ENCODE results near the gene GRK4.
"Not testable (repeated sequence)": the region's sequence is repeated elsewhere in the genome, so short reads cannot be mapped to it uniquely, and the experiment has no call there.

Gene GRK4

DNA sequence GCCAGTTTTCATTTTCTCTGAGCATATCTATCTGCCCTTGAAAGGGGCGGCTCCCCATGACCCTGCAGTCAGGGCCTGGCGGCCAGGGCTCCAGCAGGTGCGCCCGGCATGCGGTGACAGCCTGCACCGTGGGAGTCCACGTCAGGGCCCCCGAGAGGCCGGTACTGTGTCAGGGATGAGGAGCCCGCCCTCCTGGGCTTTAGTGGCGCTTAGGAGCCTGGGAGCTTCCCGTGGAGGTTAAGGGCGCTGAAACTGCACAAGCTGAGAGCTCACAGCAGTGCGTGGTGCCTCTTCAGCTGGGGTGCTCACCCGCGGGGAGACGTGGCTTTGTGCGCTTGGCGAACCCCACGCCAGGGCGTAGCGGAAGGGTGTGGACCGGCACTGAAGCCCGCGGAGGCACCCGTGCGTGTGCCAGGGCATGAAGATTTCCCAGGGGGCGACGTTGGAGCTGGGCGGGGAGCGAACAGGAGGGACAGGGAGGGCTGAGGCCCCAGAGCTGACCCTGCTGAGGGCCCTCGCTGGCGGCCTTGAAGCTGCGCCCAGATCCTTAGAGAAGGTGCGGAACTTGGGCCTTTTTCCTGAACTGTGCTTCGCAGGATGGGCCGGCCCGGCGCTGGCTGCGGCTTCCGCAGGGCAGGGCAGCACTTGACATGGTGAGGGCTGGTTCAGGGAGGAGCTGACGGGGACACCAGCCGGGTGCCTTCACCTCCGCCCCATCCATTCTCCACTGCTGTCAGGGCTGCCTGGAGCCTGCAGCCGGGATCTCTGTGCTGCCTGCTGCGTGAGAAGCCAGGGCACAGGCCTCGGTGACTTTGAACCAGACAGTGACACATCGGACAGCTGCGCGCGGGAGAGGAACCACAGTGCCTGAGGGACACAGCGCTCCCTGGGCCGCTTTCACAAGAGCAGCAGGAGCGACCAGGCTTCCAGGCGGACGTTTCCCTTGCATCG is 78.1 kb downstream of the GRK4 start:
- DNase-seq, result peak; percentile 65

DNA sequence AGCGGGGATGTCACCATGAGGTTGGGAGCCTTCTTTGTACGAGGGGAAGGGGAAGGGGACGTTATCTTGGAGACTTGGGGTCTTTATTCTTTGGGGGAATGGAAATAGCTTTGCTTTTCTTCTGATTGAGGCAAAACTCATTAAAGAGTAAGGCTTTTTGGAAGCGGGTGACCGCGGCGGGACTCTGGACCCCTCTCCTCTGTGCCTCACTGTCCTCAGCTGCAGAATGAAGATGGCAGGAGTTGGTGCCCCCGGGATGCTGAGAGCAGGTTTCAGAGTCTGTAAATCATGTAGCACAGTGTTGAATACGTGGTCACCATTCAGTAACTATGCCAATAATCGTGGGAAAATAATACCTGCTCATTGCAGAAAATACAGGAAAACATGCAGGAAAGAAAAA is 78.9 kb downstream of the GRK4 start:
- DNase-seq, result no peak

DNA sequence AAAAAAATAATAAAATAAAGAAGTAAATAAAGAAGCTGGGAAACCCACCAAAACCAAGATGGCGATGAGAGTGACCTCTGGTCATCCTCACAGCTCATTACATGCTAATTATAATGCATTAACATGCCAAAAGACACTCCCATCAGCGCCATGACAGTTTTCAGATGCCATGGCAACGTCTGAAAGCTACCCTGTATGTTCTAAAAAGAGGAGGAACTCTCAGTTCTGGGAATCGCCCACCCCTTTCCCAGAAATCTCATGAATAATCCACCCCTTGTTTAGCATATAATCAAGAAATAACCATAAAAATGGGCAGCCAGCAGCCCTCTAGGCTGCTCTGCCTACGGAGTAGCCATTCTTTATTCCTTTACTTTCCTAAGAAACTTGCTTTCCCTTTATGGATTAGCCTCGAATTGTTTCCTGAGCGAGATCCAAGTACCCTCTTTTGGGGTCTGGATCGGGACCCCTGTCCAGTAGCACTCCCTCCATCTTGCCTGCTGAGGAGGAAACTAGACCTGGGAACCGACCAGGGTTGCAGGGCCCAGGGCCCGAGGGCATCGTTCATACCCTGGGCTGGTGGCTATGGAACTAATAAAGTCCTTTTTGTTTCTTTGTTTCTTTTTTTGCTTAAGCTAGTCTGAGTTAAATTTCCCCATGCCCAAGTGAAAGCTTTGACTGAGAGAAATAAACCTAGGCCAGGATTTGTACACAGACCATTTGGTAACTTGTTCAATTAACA is 80.1 kb downstream of the GRK4 start:
- no peak for DNase-seq

DNA sequence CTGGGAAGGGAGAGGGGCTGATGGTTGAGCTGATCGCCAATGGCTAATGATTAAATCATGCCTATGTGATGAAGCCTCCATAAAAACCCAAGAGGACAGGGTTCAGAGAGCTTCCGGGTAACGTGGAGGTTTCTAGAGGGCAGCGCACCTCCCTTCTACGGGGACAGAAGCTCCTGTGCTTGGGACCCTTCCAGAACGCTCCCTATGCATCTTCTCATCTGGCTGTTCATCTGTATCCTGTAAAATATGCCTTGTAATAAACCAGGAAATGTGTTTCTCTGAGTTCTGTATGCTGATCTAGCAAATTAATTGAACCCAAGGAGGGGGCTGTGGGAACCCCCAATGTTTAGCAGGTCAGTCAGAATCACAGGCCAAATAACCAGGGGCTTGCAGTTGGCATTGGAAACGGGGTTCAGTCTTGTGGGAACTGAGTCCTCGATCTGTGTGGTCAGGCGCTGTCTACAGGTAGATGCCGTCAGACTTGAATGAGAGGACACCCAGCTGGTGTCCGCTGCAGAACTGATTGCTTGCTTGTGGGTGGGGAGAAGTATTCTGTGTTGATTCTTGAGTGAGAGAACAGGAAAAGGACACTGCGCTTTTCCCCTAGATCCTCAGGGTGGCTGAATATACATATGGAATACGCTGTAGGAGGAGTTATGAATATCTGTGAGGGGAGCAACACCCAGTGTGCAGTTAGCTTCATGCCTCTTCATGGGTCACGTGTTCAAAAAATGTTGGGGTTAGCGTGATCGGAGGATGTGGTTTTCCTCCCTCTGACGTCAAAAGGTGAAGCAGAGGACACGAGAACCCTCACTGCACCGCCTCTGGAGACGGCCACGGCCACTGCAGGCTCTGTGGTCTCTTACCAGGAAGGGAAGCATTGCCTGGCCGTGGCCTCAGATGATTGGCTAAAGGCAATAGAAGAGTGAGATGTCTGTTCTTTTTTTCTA is 81.8 kb downstream of the GRK4 start:
- DNase-seq, result peak; percentile 45

DNA sequence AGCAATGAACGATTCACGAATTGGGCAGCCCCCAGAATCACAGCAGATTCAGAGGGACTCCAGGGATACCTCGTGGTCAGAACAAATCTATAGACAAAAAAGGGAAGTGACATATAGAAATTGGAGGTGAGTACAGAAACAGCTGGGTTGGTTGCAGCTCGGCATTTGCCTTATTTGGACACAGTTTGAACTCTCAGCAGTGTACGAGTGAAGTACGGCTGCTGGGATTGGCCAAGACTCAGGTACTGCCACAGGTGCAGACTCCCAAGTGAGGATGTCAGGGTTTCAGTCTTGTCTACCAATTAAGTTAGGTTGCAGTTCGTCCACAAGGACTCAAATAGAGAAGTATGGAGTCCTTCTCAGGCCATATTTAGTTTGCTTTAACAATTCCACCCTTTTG is 82.8 kb downstream of the GRK4 start:
- DNase-seq, result no peak

DNA sequence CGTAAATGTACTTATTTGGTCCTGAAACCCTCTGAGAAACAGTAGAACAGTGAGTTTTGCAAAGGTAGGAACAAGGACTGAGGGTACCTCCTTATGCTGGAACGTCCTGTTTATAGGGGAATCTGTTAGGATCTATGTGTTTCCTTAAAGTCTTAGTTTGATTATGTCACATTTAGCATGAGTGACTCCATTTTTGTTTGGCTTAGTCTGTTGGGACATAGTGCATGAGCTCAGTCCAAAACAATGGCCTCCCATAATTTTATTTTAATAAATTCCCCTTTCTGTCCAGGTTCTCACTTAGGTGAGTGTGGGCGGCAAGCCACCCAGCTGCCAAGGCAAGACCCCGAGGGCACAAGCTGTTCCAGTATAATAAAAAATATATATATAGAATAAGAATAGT is 83.3 kb downstream of the GRK4 start:
- DNase-seq, result no peak

DNA sequence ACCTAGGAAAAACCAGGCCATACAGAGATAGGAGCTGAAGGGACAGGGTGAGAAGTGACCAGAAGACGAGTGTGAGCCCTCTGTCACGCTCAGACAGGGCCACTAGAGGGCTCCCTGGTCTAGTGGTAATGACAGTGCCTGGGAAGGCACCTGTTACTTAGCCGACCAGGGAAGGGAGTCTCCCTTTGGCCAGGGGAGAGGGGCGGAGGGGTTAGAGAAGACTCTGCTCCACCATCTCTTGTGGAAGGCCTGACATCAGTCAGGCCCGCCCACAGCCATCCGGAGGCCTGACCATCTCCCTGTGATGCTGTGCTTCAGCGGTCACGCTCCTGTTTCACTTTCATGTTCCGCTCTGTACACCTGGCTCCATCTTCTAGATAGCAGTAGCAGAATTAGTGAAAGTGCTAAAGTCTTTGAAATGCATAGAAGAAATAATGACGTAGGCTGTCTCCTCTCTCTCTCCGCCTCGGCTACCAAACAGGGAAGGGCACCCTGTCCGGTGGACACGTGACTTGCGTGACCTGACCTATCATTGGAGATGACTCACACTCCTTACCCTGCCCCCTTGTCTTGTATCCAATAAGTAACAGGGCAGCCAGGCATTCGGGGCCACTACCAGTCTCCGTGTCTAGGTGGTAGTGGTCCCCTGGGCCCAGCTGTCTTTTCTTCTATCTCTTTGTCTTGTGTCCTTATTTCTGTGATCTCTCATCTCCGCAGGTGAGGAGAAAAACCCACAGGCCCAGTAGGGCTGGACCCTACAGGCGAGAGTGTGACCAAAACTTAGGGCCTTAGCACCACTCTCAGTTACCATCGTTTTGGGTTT is 84.3 kb downstream of the GRK4 start:
- peak; percentile 40 for DNase-seq

DNA sequence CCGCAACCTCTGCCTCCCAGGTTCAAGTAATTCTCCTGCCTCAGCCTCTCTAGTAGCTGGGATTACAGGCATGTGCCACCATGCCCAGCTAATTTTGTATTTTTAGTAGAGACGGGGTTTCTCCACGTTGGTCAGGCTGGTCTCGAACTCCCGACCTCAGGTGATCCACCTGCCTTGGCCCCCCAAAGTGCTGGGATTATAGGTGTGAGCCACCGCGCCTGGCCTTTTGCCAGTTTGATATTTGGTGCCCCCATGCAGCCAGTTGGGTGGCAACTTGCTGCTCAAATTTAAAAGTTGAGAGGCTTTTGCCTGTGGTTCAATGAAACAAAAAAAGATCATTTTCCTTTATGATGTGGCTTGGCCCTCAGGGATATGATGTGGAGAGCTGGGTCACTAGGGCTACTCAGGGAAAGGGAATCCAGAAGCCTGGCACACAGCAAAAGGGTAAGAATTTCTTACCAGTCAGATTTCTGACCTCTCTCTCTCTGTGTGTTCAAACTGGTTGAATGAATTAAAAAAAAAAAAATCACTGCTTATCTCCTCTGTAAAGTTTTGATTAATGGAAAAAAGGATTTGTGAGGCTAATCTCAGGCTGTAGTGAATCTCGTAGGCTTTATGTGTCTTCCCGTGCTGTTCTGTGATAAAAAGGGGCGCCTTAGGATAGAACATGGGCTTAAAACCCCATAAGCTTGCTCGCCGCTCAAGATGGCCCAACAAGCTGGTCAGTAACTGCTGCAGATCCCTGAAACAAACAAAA is 87.9 kb downstream of the GRK4 start:
- DNase-seq, result not testable (repeated sequence)

DNA sequence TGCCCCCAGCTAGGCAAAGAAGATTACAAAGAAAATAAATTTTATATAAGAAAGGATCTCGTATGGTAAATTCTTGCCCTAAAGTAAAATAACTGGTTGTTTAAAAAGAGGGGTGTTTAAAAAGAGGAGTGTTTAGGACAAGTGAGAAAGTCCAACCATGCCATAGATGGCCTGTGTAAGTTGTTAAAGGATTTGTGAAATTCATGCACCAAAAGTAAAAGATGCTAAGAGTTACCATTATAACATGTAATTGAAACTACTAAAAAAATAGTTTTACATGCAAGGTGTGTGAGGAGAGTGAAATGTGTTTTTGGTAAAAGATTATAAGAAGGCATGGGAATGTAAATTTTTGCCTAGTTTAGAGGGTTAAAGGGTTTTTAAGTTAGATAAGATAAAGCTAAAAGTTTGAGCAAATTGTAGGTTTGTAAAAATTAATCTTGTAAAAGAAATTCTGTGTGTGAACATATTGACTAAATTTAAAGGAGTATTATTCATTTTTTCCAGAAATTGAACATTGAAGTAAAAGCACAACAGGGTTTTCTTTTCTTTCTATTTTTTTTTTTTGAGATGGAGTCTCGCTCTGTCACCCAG is 90.9 kb downstream of the GRK4 start:
- DNase-seq, result no peak

DNA sequence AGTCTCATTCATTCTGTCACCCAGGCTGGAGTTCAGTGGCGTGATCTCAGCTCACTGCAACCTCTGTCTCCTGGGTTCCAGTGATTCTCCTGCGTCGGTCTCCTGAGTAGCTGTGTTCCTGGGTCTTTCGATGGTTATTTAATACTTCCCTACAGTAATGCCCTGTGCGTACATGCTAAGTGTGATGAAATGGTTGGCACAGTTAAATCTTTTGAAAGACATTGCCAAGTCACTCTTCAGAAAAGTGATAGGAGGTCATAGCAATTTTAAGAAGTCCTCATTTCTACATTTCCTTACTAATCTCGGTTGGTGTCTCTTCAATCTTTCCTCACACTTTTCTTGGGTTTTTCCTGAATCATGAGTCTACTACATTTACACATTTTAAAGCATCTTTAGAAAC is 96.6 kb downstream of the GRK4 start:
- no peak for DNase-seq

DNA sequence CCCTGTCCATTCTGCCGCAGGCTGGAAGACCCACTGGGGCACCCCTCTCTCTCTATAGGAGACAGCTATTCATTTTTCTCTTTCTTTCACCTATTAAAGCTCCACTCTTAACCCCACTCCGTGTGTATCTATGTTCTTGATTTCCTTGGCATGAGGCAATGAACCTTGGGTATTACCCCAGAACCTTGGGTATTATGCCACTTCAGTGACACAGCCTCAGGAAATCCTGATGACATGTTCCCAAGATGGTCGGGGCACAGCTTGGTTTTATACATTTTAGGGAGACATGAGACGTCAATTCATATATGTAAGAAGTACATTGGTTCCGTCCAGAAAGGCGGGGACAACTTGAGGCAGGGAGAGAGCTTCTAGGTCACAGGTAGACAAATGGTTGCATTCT is 97.6 kb downstream of the GRK4 start:
- DNase-seq, result no peak

DNA sequence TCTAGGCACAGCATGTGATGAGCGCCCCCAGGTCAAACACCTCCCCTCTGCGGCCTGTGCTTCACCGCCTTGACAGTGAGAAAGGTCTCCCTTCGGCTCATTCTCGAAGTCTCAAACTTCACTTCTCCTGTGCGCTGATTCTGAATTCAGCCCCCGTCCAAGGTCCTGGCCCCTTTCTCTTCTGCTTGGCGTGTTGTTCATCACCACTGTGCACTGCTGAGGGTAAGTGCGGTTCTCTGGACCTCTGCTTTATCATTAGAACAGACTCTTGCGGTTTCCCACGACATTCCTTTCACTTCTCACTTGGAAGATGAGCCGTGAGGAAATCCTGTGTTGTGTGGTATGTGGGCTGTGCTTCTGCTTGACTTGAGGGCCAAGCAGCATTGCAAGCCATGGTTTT is 99.1 kb downstream of the GRK4 start:
- DNase-seq, result peak; percentile 76

DNA sequence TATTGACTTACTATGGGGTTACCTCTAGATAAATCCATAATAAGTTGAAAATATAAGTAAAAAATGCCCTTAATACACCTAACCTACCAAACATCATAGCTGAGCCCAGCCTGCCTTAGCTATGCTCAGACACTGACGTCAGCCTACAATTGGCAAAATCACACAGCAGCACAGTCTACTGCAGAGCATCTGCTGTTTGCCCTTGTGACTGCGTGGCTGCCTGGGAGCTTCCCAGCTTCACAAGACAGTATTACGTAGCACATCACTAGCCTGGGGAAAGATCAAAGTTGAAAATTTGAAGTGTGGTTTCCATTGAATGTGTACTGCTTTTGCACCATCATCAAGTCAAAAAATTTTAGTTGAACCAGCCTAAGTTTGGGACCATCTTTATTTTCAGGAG is 102.2 kb downstream of the GRK4 start:
- DNase-seq, result no peak

DNA sequence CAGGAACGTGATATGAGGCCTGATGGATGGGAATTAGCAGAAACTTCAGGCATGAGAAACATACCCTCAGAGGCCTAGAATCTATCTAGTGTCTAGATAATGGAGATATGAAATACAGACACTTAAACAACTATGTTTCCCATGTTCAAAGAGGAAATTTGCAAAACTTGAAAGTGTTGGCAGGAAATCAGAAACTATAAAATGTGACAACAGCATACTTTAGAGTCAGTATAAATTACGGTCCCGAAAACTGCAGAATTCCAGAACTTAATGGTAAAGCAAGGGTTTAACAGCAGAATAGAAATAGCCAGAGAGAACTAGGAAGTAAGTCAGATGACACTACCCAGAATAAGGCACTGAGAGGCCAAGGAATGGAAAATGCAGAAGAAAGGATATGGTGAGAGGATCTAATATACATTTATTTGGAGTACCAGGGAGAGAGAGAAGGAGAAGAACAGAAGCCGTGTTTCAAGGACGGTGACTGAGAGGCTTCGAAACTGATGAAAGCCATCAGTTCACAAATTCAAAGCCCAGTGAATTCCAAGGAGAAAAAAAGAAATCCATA is 103.5 kb downstream of the GRK4 start:
- DNase-seq, result no peak

DNA sequence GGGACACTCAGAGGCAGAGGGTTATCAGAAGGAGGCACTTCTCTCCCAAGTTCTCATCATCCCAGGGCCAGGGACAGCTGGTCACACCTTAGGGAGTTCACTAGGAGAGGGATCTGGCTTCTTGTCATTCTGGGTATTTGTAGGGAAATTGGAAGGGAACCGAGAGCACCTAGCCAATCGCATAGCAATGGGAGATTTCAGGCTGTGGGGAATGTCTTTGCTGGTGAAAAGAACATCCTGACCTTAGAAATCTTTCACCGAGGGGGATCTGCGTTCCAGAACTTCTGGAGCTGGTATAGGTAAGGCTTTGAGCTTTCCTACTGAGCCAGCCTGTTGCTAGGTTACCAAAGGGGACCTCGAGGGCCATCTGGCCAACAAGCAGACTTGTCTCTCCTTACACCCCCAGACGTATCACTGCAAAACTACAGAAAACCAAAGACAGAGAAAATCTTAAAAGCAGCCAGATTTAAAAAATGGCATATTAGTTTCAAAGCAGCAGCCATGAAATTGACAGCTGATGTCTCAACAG is 104.2 kb downstream of the GRK4 start:
- no peak for DNase-seq

DNA sequence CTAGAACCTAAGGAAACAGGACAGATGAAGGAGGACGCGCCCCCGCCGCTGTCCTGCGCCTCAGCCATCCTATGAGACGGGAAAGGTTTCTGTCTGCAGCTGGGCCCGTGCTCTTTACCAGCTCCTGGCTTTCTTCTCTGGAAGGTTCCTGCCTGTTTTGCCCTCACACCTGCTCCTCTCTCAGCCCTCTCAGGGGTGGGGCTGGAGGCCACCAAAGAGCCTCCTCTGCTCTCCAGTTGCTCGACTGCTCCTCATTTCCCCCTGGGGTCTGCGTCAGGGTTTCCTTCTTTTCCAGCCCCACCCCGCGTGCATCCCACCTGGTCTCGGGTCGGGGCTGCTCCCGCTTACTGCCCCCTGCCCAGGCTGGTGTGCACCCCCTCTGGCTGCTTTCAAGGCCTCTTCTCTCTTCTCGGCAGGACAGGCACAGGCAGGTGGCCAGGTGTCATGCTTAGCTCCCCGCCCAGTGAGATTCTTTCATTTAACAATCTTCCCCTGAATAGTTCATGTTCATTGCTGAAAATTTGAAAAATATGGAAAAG is 106.4 kb downstream of the GRK4 start:
- no peak for DNase-seq

DNA sequence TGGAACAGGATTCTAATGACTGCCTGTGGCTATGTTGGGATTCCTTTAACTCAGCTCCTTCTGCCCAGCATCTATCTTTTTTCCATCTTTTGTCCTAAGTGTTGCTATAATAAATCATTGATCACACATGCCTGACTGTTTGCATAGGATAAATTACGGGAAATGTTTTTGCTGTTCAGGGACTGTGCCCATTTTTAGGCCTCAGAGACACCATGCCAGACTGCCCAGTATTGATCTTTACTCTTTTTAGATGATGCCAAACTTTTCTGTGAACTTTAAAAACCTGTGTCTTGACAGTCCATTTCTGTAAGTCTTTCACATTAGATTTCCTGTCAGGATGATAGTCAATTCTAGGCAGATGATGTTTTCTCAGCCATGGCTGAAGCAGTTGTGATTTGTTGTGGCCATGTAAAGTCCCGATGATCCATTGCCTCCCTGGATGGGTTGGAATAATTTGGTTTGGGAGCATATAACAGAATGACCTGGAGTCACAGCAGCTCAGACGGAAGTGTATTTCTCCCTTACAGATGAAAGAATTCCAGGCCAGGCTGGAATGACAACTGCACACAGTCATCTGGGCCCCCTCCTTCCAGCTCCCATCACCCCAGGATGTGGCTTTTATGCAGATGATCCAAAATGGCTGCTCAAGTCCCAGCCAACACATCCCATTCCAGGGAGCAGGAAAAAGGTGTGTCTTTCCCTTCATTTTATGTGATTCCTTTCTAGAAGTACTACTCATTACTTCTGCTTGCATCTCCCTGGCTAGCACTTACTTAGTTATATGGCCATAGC is 107.5 kb downstream of the GRK4 start:
- peak; percentile 46 for DNase-seq

DNA sequence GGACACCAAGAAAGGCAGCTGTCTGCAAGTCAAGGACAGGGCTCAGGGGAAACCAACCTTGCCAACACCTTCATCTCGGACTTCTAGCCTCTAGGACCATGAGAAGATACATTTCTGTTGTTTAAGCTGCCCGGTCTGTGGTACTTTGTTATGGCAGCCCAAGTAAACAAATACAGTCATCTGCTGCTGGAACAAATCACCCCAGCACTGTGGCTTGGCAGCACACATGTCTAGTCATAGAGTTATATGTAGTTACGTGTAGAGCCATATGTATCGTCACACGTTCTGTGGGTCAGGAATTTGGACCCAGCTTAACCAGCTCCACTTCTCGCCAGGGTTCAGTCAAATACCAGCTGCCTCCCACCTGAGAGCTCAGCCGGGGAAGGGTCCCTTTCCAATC is 108.4 kb downstream of the GRK4 start:
- no peak for DNase-seq

Data from fibroblast of skin of scalp (primary cell).